GM12874 (cell line): ENCODE measurements around the gene COL4A2.

Experiments used
- TF ChIP-seq, protein P1 (sequence below): IDR thresholded peaks from 2 replicates; pipeline ENCODE4 v1.5.1; 2011; ENCODE audit warnings: low read depth, mild to moderate bottlenecking, control low read depth, low read length, moderate library complexity; ENCODE audit not compliant: insufficient read depth

Gene COL4A2

DNA sequence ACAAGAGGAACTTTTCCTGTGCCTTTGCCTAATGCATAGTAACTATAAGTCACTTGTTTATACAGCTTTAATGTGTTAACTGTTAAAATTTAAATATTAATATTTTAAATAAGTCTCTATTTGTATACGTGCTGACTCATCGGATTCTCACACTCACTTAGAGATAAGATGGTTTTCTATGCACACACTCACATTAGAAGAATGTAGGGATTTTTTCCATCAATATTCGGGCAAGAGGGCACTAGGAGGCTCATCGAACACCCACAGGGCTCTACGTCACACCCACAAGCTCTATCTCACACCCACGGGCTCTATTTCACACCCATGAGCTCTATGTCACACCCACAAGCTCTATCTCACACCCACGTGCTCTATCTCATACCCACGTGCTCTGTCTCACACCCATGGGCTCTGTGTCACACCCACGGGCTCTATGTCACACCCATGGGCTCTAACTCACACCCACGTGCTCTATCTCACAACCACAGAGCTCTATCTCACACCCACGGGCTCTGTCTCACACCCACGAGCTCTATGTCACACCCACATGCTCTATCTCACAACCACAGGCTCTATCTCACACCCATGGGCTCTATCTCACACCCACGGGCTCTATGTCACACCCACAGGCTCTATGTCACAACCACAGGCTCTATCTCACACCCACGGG is 73.4 kb downstream of the COL4A2 start:
- TF ChIP-seq, protein P1, sequence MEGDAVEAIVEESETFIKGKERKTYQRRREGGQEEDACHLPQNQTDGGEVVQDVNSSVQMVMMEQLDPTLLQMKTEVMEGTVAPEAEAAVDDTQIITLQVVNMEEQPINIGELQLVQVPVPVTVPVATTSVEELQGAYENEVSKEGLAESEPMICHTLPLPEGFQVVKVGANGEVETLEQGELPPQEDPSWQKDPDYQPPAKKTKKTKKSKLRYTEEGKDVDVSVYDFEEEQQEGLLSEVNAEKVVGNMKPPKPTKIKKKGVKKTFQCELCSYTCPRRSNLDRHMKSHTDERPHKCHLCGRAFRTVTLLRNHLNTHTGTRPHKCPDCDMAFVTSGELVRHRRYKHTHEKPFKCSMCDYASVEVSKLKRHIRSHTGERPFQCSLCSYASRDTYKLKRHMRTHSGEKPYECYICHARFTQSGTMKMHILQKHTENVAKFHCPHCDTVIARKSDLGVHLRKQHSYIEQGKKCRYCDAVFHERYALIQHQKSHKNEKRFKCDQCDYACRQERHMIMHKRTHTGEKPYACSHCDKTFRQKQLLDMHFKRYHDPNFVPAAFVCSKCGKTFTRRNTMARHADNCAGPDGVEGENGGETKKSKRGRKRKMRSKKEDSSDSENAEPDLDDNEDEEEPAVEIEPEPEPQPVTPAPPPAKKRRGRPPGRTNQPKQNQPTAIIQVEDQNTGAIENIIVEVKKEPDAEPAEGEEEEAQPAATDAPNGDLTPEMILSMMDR, result no peak

DNA sequence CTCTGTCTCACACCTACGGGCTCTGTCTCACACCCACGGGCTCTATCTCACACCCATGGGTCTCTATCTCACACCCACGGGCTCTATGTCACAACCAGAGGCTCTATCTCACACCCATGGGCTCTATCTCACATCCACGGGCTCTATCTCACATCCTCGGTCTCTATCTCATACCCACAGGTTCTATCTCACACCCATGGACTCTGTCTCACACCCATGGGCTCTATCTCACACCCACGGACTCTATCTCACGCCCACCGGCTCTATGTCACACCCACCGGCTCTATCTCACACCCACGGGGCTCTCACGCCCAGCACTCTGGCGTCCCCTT is 73.9 kb downstream of the COL4A2 start:
- TF ChIP-seq, protein P1, result no peak

DNA sequence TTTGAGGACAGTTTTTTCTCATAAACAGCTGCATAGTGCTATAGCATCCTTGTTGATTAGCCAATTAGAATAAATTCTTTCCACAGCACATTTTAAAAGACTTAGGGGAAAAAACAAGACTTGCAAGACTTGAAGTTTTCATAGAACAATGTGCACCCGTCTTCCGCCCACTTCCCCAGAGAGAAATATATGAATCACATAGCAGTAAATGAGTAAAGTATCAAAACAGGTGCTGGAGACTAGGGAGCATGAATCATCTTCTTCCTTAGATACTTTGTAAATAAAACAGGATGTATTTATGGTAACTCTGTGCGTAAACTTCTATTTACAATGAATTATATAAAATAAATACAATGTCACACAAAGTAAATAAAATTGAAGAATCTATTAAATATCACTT is 75.1 kb downstream of the COL4A2 start:
- TF ChIP-seq, protein P1, result no peak

DNA sequence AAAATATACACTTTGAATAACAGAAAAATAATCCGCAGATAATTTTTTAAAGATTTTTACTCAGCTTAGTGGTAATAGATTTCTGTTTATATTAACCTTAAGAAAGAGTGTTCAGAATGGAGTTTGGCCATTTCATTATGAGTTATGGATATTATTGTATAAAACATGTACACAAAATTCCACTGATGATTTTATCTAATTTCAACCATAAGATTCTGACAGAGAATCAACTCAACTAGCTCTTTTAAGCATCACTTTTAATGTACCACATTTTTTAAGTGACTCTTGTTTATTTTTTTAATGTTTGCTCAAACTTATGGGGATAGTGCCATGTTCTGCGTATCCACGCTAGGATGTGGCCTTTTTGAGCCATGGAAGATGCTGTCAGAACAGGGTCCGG is 75.7 kb downstream of the COL4A2 start:
- TF ChIP-seq, protein P1, result no peak

DNA sequence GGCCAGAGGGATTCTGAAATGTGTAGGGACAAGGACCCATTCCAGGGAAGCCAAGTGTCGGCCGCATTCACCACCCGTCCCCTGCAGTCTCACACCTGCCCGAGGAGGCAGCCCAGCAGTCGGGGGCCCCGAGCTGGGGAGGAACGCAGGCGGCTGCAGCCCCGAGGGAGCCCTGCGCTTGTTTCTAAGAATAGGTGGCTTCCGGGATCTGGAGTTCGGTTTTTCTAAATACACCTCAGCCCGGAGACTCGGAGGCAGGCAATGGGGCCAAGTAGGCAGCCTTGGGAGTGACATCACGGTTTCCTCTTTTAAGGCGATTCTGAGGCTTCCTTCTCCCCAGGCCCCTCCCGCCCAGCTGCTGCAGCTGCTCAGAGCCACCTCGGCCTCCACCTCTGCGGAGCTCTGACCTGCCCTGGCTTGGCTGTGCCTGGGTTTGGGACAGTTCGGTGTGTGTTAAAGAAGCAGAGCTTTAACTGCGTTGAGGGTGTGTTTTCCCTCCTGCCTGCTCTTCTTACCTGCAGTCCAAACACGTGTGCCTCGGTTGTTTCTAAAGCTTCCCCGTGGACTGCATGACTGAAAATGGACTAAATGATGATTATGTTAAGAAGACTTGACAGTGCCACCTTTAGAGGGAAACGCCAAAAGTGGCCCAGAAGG is 80.5 kb downstream of the COL4A2 start:
- TF ChIP-seq, protein P1, result no peak

DNA sequence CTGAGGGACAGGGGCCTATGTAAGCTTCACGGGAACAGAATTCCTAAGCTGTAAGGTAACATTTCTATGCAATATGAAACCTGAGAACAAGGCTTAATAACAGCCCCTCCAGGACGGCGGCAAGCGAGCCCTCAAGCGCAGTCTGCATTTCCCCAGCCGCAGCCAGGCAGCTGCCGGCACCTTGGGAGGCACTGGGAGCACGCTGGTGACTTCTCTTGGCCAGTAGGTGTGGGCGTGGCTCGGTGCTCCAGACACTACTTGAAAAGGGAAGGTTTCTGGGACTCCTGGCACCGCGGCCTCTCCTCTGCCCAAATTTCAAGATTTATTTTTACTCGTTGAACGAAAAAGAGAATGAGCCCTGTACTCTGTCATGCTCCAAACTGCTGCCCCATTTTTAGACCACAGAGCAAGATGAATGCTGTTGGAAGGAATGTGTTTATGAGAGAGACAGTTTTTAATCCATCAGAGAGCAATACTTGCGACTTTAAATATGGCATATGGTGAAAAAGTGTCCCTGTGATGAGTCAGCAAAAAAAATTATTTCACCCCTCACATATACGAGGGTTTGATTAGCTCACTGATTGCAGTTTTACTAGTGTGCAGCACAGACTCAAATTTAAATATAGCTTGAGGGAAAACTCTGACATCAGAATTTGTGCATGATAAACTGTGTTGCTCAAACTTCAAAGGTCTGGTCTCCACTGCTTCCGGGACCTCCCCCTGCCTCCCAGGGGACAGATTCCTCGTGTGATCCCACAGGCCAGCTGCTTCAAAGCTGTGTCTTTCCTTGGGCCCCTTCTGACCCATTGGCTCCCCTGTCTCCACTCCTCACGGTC is 81.2 kb downstream of the COL4A2 start:
- TF ChIP-seq, protein P1, result no peak

DNA sequence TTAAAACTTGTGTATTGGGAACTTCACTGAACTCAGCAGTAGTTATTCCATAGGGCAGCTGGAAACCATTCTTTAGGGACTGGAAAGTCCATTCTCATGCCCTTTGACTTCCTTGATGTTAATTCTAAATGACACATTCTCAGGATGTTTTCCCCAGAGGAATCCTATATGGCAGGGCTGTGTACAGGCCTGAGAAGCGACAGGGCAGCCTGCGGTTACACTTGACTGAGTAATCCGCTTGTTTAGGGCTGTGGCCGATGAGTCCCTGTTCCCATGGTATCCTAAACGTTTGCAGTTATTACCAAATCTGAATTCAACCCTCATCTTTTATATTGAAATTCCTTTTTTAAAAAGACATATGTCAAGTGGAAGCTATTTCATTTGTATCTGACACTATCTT is 83.5 kb downstream of the COL4A2 start:
- TF ChIP-seq, protein P1, result no peak
